Activated CD4-positive, CD25-positive, alpha-beta regulatory T cell (primary cell): ENCODE data around the gene GDPD5.

Experiments used
- DNase-seq, 4 experiments: peaks; one replicate each; lab custom pipeline; 2025; lab: John Stamatoyannopoulos, UW

GDPD5 gene

GRCh38 chr11:75399344-75400145 lies 126.2 kb downstream of the GDPD5 start, which contains the start of gene RPS3:
TSS of gene RPS3 (plus strand) at chr11:75399518. CDS start at chr11:75399548, 30 bp downstream.
- peak; percentile 70 to 79 (median 76) for DNase-seq

- DNase-seq, result no peak
These were observed 126.8 kb downstream of the GDPD5 start for GRCh38 chr11:75398906-75399305.

- DNase-seq, result no peak
These were observed 131.5 kb downstream of the GDPD5 start for GRCh38 chr11:75394085-75394840.

- DNase-seq, result no peak
These were observed 135.8 kb downstream of the GDPD5 start for GRCh38 chr11:75389925-75390324.

- no peak for DNase-seq
These were observed 136.5 kb downstream of the GDPD5 start for GRCh38 chr11:75389276-75389605.

- DNase-seq, result peak; percentile 14 to 40 (median 32)
These were observed 137.1 kb downstream of the GDPD5 start for GRCh38 chr11:75388386-75389275.

GRCh38 chr11:75387736-75388294 lies 137.9 kb downstream of the GDPD5 start:
- no peak for DNase-seq

GRCh38 chr11:75386942-75387630 lies 138.7 kb downstream of the GDPD5 start:
- DNase-seq, result no peak
